ENCODE measurements around the gene OR6K2. TPM values are rescaled to one million over a fixed set of nuclear protein-coding genes. Genes with fewer than 3 reads are reported as not detected.

Gene OR6K2
- total RNA-seq, 2 experiments from 2014 or later, result not detected

- no peak for DNase-seq
- Histone ChIP-seq H3K9me3 (ENCODE audit: control insufficient read depth in 1 of 2, insufficient read depth in 1 of 2, low read length in 2 of 2) (no peaks in the 10 kb centered on the region), H3K27ac (ENCODE audit: low read depth in 1 of 2, low read length in 2 of 2) (no peak overlapping the region), H3K4me1 (ENCODE audit: insufficient read depth, low read length) (no peaks in the 10 kb centered on the region), H3K36me3 (ENCODE audit: insufficient read depth, low read length) (no peaks in the 10 kb centered on the region), H3K4me3 (ENCODE audit: low read length) (no peak overlapping the region), H3K27me3 (ENCODE audit: control insufficient read depth in 1 of 2, insufficient read depth in 2 of 2, low read length in 2 of 2) (peaks cover 0 to 2% of the 10 kb centered on the region in 2 experiments)
- Mint-ChIP-seq H3K4me3 (no peak overlapping the region), H3K27me3 (peaks cover 5% of the 10 kb centered on the region), H3K36me3 (ENCODE audit: low read depth) (no peaks in the 10 kb centered on the region), H3K4me1 (ENCODE audit: low read depth) (no peaks in the 10 kb centered on the region), H3K9me3 (no peaks in the 10 kb centered on the region), H3K27ac (no peak overlapping the region)
- ATAC-seq (ENCODE audit: poor library complexity), result no peak
- no peak for TF ChIP-seq CTCF (IDR thresholded peaks at IDR 0.05)
- intact Hi-C loops (cut with DNase I, micrococcal nuclease), result no loop called here
- ChIA-PET CTCF (no interaction called here), POLR2A (no interaction called here)
Observed at GRCh38 chr1:158731707-158732106, 31.3 kb upstream of the OR6K2 start.

- H3K9me3 Mint-ChIP-seq, result no peaks in the 10 kb centered on the region
- H3K4me1 Mint-ChIP-seq (ENCODE audit: low read depth), result no peaks in the 10 kb centered on the region
- TF ChIP-seq CTCF (IDR thresholded peaks at IDR 0.05), result no peak
- no peak overlapping the region for H3K4me3 Mint-ChIP-seq
- no peaks in the 10 kb centered on the region for H3K36me3 ChIP-seq (ENCODE audit: insufficient read depth, low read length)
- H3K9me3 ChIP-seq (ENCODE audit: control insufficient read depth in 1 of 2, insufficient read depth in 1 of 2, low read length in 2 of 2), result no peaks in the 10 kb centered on the region
- POLR2A ChIA-PET, result no interaction called here
- ATAC-seq (ENCODE audit: poor library complexity), result no peak
- H3K27me3 ChIP-seq (ENCODE audit: control insufficient read depth in 1 of 2, insufficient read depth in 2 of 2, low read length in 2 of 2), result peaks cover 0 to 2% of the 10 kb centered on the region in 2 experiments
- H3K27me3 Mint-ChIP-seq, result peaks cover 10% of the 10 kb centered on the region
- no peak overlapping the region for H3K27ac Mint-ChIP-seq
- H3K36me3 Mint-ChIP-seq (ENCODE audit: low read depth), result no peaks in the 10 kb centered on the region
- no peak overlapping the region for H3K27ac ChIP-seq (ENCODE audit: low read depth in 1 of 2, low read length in 2 of 2)
- no peak for DNase-seq
- no peaks in the 10 kb centered on the region for H3K4me1 ChIP-seq (ENCODE audit: insufficient read depth, low read length)
- H3K4me3 ChIP-seq (ENCODE audit: low read length), result no peak overlapping the region
- intact Hi-C loops (cut with DNase I, micrococcal nuclease), result no loop called here
- CTCF ChIA-PET, result no interaction called here
Observed at GRCh38 chr1:158730453-158730852, 30.0 kb upstream of the OR6K2 start.

GRCh38 chr1:158728510-158729225 is 28.2 kb upstream of the OR6K2 start:
- Mint-ChIP-seq H3K4me3 (no peak overlapping the region), H3K9me3 (no peaks in the 10 kb centered on the region), H3K27ac (no peak overlapping the region), H3K4me1 (ENCODE audit: low read depth) (no peaks in the 10 kb centered on the region), H3K36me3 (ENCODE audit: low read depth) (no peaks in the 10 kb centered on the region), H3K27me3 (peaks cover 16% of the 10 kb centered on the region)
- Histone ChIP-seq H3K9me3 (ENCODE audit: control insufficient read depth in 1 of 2, insufficient read depth in 1 of 2, low read length in 2 of 2) (no peaks in the 10 kb centered on the region), H3K27me3 (ENCODE audit: control insufficient read depth in 1 of 2, insufficient read depth in 2 of 2, low read length in 2 of 2) (peaks cover 0 to 4% of the 10 kb centered on the region in 2 experiments), H3K36me3 (ENCODE audit: insufficient read depth, low read length) (no peaks in the 10 kb centered on the region), H3K4me1 (ENCODE audit: insufficient read depth, low read length) (no peaks in the 10 kb centered on the region), H3K4me3 (ENCODE audit: low read length) (no peak overlapping the region), H3K27ac (ENCODE audit: low read depth in 1 of 2, low read length in 2 of 2) (no peak overlapping the region)
- DNase-seq (no peak), ATAC-seq (ENCODE audit: poor library complexity) (no peak)
- intact Hi-C loops (cut with DNase I, micrococcal nuclease), result no loop called here
- ChIA-PET POLR2A (no interaction called here), CTCF (no interaction called here)
- TF ChIP-seq CTCF (IDR thresholded peaks at IDR 0.05), result no peak
